H1 (cell line): Measurements from ENCODE around the gene CCDC183. TPM values are rescaled to one million over a fixed set of nuclear protein-coding genes. Genes with fewer than 3 reads are reported as not detected.

Experiments
- CTCF ChIA-PET: fragments of 300-600 bp; sonication (Branson Sonifier 250); formaldehyde crosslinking; loops from one replicate; lab custom pipeline; 2021; ENCODE audit not compliant: partially characterized antibody; lab: Charles Lee
- POLR2A ChIA-PET: fragments of 300-600 bp; sonication (Branson Sonifier 250); formaldehyde crosslinking; loops from one replicate; lab custom pipeline; 2021; ENCODE audit warnings: inconsistent platforms; ENCODE audit not compliant: partially characterized antibody; lab: Charles Lee
- DNase-seq, 2 experiments: peaks; one replicate each; pipeline versions ENCODE4 v3.0.0 to v3.0.0-alpha.2; 2010 to 2022; ENCODE audit warnings: low spot score in 2 of 2, low read depth in 1 of 2, mixed read lengths in 1 of 2
- FAIRE-seq: peaks from 2 replicates; lab custom pipeline; 2011; peaks lifted over from hg19 to GRCh38; lab: Jason Lieb, UNC
- H2AFZ ChIP-seq: 2 replicates; pipeline ENCODE4 v1.8.1; 2012; ENCODE audit warnings: low read length, inconsistent platforms
- H2AK5ac ChIP-seq: 2 replicates; pipeline ENCODE4 v1.6.1; 2013; ENCODE audit warnings: low read depth, low read length
- H2BK120ac ChIP-seq: replicated peaks from 2 replicates; pipeline ENCODE3; 2013; ENCODE audit warnings: low read depth, low read length, inconsistent platforms
- H2BK12ac ChIP-seq: 2 replicates; pipeline ENCODE4 v1.6.1; 2013; ENCODE audit warnings: low read depth, low read length
- H2BK15ac ChIP-seq: 2 replicates; pipeline ENCODE4 v1.6.1; 2013; ENCODE audit warnings: low read length
- H2BK20ac ChIP-seq: 2 replicates; pipeline ENCODE4 v1.6.1; 2013; ENCODE audit warnings: low read length
- H2BK5ac ChIP-seq: 2 replicates; pipeline ENCODE4 v1.6.1; 2013; ENCODE audit warnings: low read depth, low read length
- H3K14ac ChIP-seq: 2 replicates; pipeline ENCODE4 v1.6.1; 2013; ENCODE audit warnings: inconsistent platforms; ENCODE audit not compliant: insufficient read length
- H3K18ac ChIP-seq: 2 replicates; pipeline ENCODE4 v1.6.1; 2013; ENCODE audit warnings: low read length; ENCODE audit errors: extremely low read depth
- H3K23ac ChIP-seq: 2 replicates; pipeline ENCODE4 v1.6.1; 2013; ENCODE audit warnings: inconsistent platforms; ENCODE audit not compliant: insufficient read length
- H3K23me2 ChIP-seq: 2 replicates; pipeline ENCODE4 v1.6.1; 2013; ENCODE audit warnings: low read depth, low read length
- H3K27ac ChIP-seq: 2 replicates; pipeline ENCODE4 v1.6.1; 2011; ENCODE audit warnings: low read depth, low read length, inconsistent platforms
- H3K27me3 ChIP-seq, 4 experiments: replicated peaks in 1 of 4; 1 replicate in 1 of 4; 2 replicates in 3 of 4; pipeline versions ENCODE4 v1.6.1 to v1.8.1; 2011 to 2013; ENCODE audit warnings: low read length in 3 of 4, mild to moderate bottlenecking in 3 of 4, inconsistent platforms in 2 of 4, mixed read lengths in 2 of 4, moderate library complexity in 1 of 4; ENCODE audit not compliant: control insufficient read depth in 3 of 4, insufficient read depth in 3 of 4; ENCODE audit errors: extremely low read depth in 1 of 4
- H3K36me3 ChIP-seq, 4 experiments: 2 replicates each; pipeline versions ENCODE4 v1.6.1 to v1.8.1; 2011 to 2013; ENCODE audit warnings: mild to moderate bottlenecking in 4 of 4, low read length in 3 of 4, moderate library complexity in 2 of 4, control low read depth in 1 of 4, inconsistent platforms in 1 of 4; ENCODE audit not compliant: insufficient read depth in 4 of 4, control insufficient read depth in 2 of 4
- H3K4ac ChIP-seq: replicated peaks from 2 replicates; pipeline ENCODE3; 2013; ENCODE audit warnings: low read length, low read depth, mixed read lengths, inconsistent platforms; ENCODE audit not compliant: insufficient read length
- H3K4me1 ChIP-seq, 4 experiments: replicated peaks in 1 of 4; 1 replicate in 1 of 4; 2 replicates in 3 of 4; pipeline versions ENCODE4 v1.6.1 to v1.8.1; 2011 to 2013; ENCODE audit warnings: low read length in 3 of 4, inconsistent platforms in 2 of 4, mixed read lengths in 1 of 4; ENCODE audit not compliant: insufficient read depth in 4 of 4, control insufficient read depth in 3 of 4
- H3K4me2 ChIP-seq, 2 experiments: 2 replicates each; pipeline versions ENCODE4 v1.6.1 to v1.8.1; 2011 to 2013; ENCODE audit warnings: low read depth in 2 of 2, low read length in 2 of 2, control low read depth in 1 of 2, inconsistent platforms in 1 of 2, mild to moderate bottlenecking in 1 of 2; ENCODE audit not compliant: insufficient read depth in 1 of 2
- H3K4me3 ChIP-seq, 4 experiments: fragments of 200-600, 300-600 bp in 1 of 4; sonication (generic), shearing (Covaris generic), sonication (Bioruptor Twin) in 1 of 4; 2 replicates each; pipeline versions ENCODE4 v1.5.1 to v1.8.1; 2011 to 2016; ENCODE audit warnings: low read length in 4 of 4, low read depth in 3 of 4, control low read depth in 2 of 4, inconsistent platforms in 2 of 4, mild to moderate bottlenecking in 2 of 4, mixed read lengths in 1 of 4, moderate library complexity in 1 of 4; ENCODE audit not compliant: insufficient read depth in 2 of 4; ENCODE audit errors: extremely low read depth in 1 of 4
- H3K56ac ChIP-seq: replicated peaks from 2 replicates; pipeline ENCODE3; 2013; ENCODE audit warnings: low read depth, mild to moderate bottlenecking, mixed read lengths, low read length, inconsistent platforms; ENCODE audit not compliant: insufficient read length
- H3K79me1 ChIP-seq: 2 replicates; pipeline ENCODE4 v1.6.1; 2013; ENCODE audit warnings: low read depth, low read length, control low read depth
- H3K79me2 ChIP-seq, 2 experiments: 2 replicates each; pipeline versions ENCODE4 v1.6.1 to v1.8.1; 2012 to 2013; ENCODE audit warnings: low read length in 2 of 2, mild to moderate bottlenecking in 2 of 2, inconsistent platforms in 1 of 2; ENCODE audit not compliant: insufficient read depth in 2 of 2, control insufficient read depth in 1 of 2
- H3K9ac ChIP-seq, 4 experiments: replicated peaks in 1 of 4; 1 replicate in 1 of 4; 2 replicates in 3 of 4; pipeline versions ENCODE4 v1.6.1 to v1.8.1; 2011 to 2013; ENCODE audit warnings: low read depth in 3 of 4, low read length in 3 of 4, control low read depth in 2 of 4, mild to moderate bottlenecking in 2 of 4, moderate library complexity in 2 of 4, inconsistent platforms in 1 of 4; ENCODE audit errors: extremely low read depth in 1 of 4
- H3K9me3 ChIP-seq, 2 experiments: 2 replicates each; pipeline versions ENCODE4 v1.6.1 to v1.8.1; 2012 to 2013; ENCODE audit warnings: mild to moderate bottlenecking in 2 of 2, moderate library complexity in 2 of 2, control low read depth in 1 of 2, inconsistent platforms in 1 of 2, low read depth in 1 of 2, low read length in 1 of 2, mixed read lengths in 1 of 2; ENCODE audit not compliant: insufficient read depth in 2 of 2
- H4K20me1 ChIP-seq, 2 experiments: replicated peaks in 1 of 2; 2 replicates each; pipeline versions ENCODE3 to v1.8.1; 2011 to 2013; ENCODE audit warnings: inconsistent platforms in 2 of 2, low read length in 2 of 2, mild to moderate bottlenecking in 1 of 2; ENCODE audit not compliant: insufficient read depth in 2 of 2, control insufficient read depth in 1 of 2
- H4K5ac ChIP-seq: 2 replicates; pipeline ENCODE4 v1.6.1; 2013; ENCODE audit warnings: low read length, low read depth, mixed read lengths, inconsistent platforms; ENCODE audit not compliant: insufficient read length
- H4K8ac ChIP-seq: 2 replicates; pipeline ENCODE4 v1.8.0; 2013; ENCODE audit warnings: mild to moderate bottlenecking, moderate library complexity, low read length, inconsistent platforms; ENCODE audit not compliant: insufficient read depth; ENCODE audit errors: extremely low read depth
- H4K91ac ChIP-seq: replicated peaks from 2 replicates; pipeline ENCODE3; 2013; ENCODE audit warnings: low read length, mixed read lengths, inconsistent platforms; ENCODE audit not compliant: insufficient read length
- HDAC2 ChIP-seq, 2 experiments: fragments of 300-600 bp in 1 of 2; sonication (generic) in 1 of 2; IDR thresholded peaks; 2 replicates each; pipeline ENCODE4 v1.6.1; 2011 to 2012; ENCODE audit warnings: low read depth in 2 of 2, low read length in 2 of 2, mild to moderate bottlenecking in 2 of 2, moderate library complexity in 2 of 2, borderline replicate concordance in 1 of 2, inconsistent platforms in 1 of 2
- WGBS, 2 experiments: shearing (Covaris generic) in 1 of 2; methylation state at CpG; one replicate each; pipeline versions ENCODE4 v1.1.6 to v1.1.7; 2013 to 2015; ENCODE audit warnings: low lambda C conversion rate in 2 of 2, mixed read lengths in 2 of 2, inconsistent platforms in 1 of 2, low coverage in 1 of 2, missing lambda C conversion rate in 1 of 2; ENCODE audit not compliant: insufficient replicate concordance in 2 of 2, insufficient coverage in 1 of 2, insufficient read length in 1 of 2; ENCODE audit errors: extremely low coverage in 1 of 2, missing lambda C conversion rate in 1 of 2; 5-methylcytosine and 5-hydroxymethylcytosine counted together
- polyA plus RNA-seq, 7 experiments: library from polyadenylated mRNA; depleted of rRNA in 3 of 7; stranded (reverse) in 5 of 7; unstranded in 2 of 7; fragments of >200 nt in 5 of 7; fragments of 200-250 nt in 2 of 7; gene quantifications; 1 replicate in 5 of 7; 2 replicates in 1 of 7; 4 replicates in 1 of 7; pipeline versions ENCODE4 v1.2.1 to v1.2.3, GENCODE V29; 2011 to 2013; ENCODE audit warnings: missing spikeins in 2 of 7, mixed read lengths in 2 of 7
- total RNA-seq: library from RNA; stranded (reverse); fragmentation: NEBNext Ultra II Directional; extraction: Animal tissue kit (Norgen Biotek cat#: 25700); gene quantifications from 2 replicates; pipeline ENCODE4 v1.2.1, GENCODE V29; 2021
- TF ChIP-seq, protein P1 (sequence below): IDR thresholded peaks from 2 replicates; pipeline ENCODE4 v1.6.1; 2011; ENCODE audit warnings: low read length, improper control_type of control experiment

Gene CCDC183
- total and polyA plus RNA-seq, 2 of the 8 experiments (the other 6 are each of a cell fraction or from before 2014, with no cell fraction given): 0.51 to 1.6 TPM

DNA sequence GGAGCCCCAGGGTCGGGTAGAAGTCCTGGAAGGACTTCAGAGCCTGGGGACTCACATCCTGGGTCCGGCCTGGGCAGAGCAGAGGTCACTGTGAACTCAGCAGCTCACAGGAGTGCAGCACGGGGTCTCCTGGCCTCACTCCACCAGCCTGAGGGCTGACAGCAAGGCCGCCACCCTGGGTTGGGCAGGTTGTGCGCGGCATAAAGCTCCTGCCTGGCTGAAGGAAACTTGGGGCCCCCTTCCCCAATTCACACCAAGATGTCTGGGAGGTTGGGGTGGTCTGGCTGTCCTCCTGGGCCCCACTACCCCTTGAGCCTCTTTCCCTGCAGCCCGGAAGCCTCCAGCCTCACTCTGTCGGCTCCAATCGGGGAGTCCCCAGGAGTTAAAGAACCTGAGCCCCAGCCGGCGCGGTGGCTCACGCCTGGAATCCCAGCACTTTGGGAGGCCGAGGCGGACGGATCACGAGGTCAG lies 33.9 kb upstream of the CCDC183 start:
- POLR2A ChIA-PET: interaction anchor here (0.6 to 3.8 kb wide), 5 partner anchors 34 to 112 kb away, joined by 3 to 34 read pairs (median 3); partner anchors contain the start of gene RABL6

More for the DNA sequence above, 33.9 kb upstream of the CCDC183 start:
- CTCF ChIA-PET: interaction anchor here (0.6 to 5.1 kb wide), 9 partner anchors 9 to 438 kb away, joined by 3 to 33 read pairs (median 4); no protein-coding TSS in a partner anchor
- TF ChIP-seq, protein P1, sequence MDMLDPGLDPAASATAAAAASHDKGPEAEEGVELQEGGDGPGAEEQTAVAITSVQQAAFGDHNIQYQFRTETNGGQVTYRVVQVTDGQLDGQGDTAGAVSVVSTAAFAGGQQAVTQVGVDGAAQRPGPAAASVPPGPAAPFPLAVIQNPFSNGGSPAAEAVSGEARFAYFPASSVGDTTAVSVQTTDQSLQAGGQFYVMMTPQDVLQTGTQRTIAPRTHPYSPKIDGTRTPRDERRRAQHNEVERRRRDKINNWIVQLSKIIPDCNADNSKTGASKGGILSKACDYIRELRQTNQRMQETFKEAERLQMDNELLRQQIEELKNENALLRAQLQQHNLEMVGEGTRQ: no peak
- no peak for TF ChIP-seq HDAC2 (IDR thresholded peaks at IDR 0.05; ENCODE audit: borderline replicate concordance in 1 of 2, low read depth in 2 of 2, low read length in 2 of 2)
- TF ChIP-seq, all 59 proteins: peak for 0
- DNase-seq (no peak), FAIRE-seq (no peak)
- no peaks in the 10 kb centered on the region for H3K36me3 ChIP-seq
- H3K79me1 ChIP-seq: no peaks in the 10 kb centered on the region
- H2BK20ac ChIP-seq: no peak overlapping the region
- H4K8ac ChIP-seq: no peak overlapping the region; the same call in 1 of the 2 replicates
- peak overlapping the region; percentile 65 for H4K91ac ChIP-seq
- H3K4me3 ChIP-seq: no peak overlapping the region
- H3K27ac ChIP-seq: no peak overlapping the region
- H2BK120ac ChIP-seq: no peak overlapping the region
- no peak overlapping the region; the same call in 1 of the 2 replicates for H2AK5ac ChIP-seq
- H3K4ac ChIP-seq: no peak overlapping the region
- H3K4me2 ChIP-seq: 0 out of 4 replicates have a peak overlapping the region, but pooled peaks of 1 of the 2 experiments have one; percentile 69
- H2BK15ac ChIP-seq: no peak overlapping the region
- no peak overlapping the region for H3K9ac ChIP-seq
- no peaks in the 10 kb centered on the region for H3K9me3 ChIP-seq
- no peak overlapping the region for H4K5ac ChIP-seq
- H4K20me1 ChIP-seq: no peaks in the 10 kb centered on the region
- no peak overlapping the region for H3K23ac ChIP-seq
- no peaks in the 10 kb centered on the region; a peak in 2 of 7 replicates for H3K27me3 ChIP-seq
- H2BK5ac ChIP-seq: no peak overlapping the region
- H3K79me2 ChIP-seq: no peaks in the 10 kb centered on the region
- H2AFZ ChIP-seq: no peak overlapping the region
- no peak overlapping the region for H3K14ac ChIP-seq
- peak overlapping the region; percentile 87; the same call in 1 of the 2 replicates for H2BK12ac ChIP-seq
- H3K23me2 ChIP-seq: no peaks in the 10 kb centered on the region; the same call in 1 of the 2 replicates
- H3K56ac ChIP-seq: no peak overlapping the region
- WGBS, 2 experiments: 89% methylated on average over 17 of the region's 17 CpGs; no CpG with 5 or more reads in 1 of the 2 experiments
- H3K18ac ChIP-seq: no peak overlapping the region
- H3K4me1 ChIP-seq: peaks cover 0 to 13% (median 6%) of the 10 kb centered on the region in 4 experiments; a peak in 4 of 7 replicates
